ENCODE measurements around the gene VWA7.

GRCh38 chr6:31765559-31765909, 11.6 kb downstream of the VWA7 start:
- TF ChIP-seq POLR2A (IDR thresholded peaks at IDR 0.05; ENCODE audit: low read length) (no peak), GATA1 (IDR thresholded peaks at IDR 0.05; ENCODE audit: low read depth, low read length) (no peak)

All from erythroblast (primary cell).